HG03060 (cell line): ENCODE data around the gene TRPV5.

Source experiments
- ATAC-seq: cut with Tn5 transposase; IDR thresholded peaks from one replicate; pipeline ENCODE4 v1.9.1; 2021; ENCODE audit warnings: low read depth, moderate number of reproducible peaks; ENCODE audit not compliant: unreplicated experiment

Gene TRPV5

DNA sequence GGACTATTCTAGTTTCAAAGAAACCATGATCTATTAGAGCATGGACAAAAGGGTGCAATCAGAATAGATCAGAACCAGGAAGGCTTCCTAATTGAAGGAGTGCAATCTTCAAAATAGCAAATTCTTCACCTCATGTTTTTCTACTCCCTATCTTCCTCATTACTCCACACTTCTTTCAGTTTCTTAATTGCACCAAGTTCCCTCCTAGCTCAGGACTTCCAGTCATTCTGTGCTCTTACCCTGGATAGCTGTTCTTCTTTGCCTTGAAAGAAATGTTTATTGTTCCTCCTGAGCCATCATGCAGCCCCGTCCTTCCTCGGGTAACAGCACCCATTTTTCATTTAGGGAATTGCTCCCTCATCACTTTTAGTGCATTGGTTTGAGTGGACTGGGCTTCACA is 23.1 kb downstream of the TRPV5 start:
- ATAC-seq = no peak

GRCh38 chr7:142910031-142910433 is 23.5 kb downstream of the TRPV5 start:
- no peak for ATAC-seq

GRCh38 chr7:142908921-142909890 is 24.3 kb downstream of the TRPV5 start:
- ATAC-seq = no peak

GRCh38 chr7:142908290-142908689 is 25.3 kb downstream of the TRPV5 start:
- ATAC-seq = no peak

- no peak for ATAC-seq
These were observed 26.9 kb downstream of the TRPV5 start for GRCh38 chr7:142906643-142907042.

DNA sequence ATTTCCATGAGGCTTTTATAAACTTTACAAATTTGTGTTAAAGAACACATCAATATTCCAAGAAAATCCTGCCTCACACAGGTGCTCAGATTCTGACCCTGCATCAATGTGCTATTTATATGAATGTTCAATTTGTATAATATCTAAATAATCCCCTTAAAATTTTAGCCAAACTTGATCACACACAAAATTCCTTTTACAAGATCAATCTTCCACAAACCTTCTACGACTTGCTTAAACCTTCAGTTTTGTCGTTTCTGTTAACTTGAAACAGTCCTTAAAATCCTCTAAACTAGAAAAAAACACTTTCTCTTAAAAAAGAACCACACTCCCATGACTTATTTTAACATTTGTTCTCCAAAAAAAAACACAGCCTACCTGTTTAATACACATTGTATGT is 27.8 kb downstream of the TRPV5 start:
- no peak for ATAC-seq

- no peak for ATAC-seq
These were observed 29.4 kb downstream of the TRPV5 start for GRCh38 chr7:142904128-142904527.

GRCh38 chr7:142901426-142902259 is 31.9 kb downstream of the TRPV5 start:
- no peak for ATAC-seq

GRCh38 chr7:142899661-142900060 is 33.9 kb downstream of the TRPV5 start:
- no peak for ATAC-seq

- ATAC-seq = no peak
These were observed 35.0 kb downstream of the TRPV5 start for GRCh38 chr7:142898377-142899170.

DNA sequence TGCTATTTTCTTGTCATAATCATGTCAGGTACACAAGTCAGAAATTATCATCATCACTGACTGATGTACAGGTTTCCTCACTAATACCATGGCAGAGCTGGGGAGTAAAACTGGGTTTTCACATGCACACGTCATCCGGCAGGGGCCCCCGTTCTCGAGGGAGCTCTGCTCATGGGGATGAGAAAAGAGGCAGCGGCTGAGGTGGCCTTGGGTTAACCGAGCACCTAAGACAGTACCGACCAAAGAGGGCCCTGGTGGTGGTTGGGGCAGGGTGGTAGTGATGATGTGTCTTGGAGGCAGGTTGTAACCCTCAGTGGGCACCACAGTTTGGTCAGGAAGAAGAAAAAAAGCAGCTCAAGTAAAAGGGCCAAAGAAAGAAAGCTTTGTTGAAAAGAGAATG is 35.9 kb downstream of the TRPV5 start:
- no peak for ATAC-seq

DNA sequence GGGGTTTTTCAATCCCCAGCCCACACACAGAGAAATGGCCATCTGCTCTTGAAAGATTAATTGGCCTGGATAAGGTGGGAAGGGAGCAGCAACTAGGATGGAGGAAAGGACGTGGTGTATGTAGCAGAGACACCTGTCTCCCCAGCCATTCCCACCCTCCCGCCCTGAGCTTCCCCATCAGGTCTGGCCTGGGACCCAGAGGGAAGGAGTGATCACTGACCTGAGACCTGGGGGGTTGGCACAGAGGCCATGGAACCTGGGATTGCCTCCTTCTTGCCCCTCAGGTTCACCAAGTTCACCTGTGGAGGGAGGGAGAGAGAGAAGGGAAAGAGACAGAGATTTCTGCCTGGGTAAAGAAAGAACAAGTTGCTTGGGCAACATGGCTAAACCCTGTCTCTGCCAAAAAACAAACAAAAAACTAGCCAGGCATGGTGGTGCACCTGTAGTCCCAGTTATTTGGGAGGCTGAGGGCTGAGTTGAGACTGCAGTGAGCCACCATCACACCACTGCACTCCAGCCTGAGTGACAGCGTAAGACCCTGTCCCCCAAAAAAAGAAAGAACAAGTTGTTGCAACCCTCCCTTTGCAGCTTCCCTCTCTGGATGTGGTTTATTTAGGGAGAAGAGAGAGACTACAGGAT is 36.7 kb downstream of the TRPV5 start:
- ATAC-seq = no peak

GRCh38 chr7:142896151-142896550 is 37.4 kb downstream of the TRPV5 start:
- no peak for ATAC-seq

- ATAC-seq = no peak
These were observed 38.5 kb downstream of the TRPV5 start for GRCh38 chr7:142894985-142895593.

DNA sequence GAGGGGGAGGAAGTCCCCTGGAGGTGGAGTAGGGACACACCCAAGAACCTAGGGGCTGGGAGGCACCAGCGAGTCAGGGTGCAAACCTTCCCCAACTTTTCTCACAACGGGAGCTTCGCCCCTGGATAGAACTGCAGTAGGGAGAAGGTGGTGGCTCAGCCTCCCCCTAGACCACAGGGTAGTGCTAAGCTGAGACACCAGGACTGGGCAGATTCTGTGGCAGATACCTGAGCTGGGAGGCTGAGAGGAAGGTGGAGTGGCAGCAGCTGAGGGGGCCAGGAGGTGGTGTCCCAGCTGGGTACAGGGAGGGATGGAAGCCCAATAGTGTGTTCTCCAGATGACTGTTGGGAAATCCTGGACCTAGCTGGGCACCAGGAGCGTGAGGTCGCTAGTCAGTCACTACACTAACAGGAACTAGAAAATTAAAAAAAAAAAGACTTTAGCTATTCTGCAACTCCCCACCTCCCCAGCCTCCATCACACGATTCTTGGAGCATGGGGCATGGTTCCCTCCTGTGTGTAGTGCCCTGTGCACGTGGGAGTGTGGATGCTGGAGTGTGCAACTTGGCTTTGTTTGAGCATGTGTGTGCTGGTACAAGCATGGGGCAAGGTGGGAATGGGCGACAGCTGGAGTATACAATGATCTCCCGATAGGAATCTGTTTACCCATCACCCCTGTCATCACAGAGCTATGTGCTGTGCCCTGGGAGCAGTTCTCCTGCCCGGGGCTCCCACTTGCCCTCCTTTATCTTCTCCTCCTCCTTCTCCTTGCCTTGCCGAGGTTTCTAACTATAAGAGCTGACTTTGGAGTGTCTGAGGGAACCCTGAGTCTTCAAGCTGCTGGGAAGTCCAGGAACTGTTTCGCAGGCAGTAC is 39.2 kb downstream of the TRPV5 start:
- no peak for ATAC-seq

DNA sequence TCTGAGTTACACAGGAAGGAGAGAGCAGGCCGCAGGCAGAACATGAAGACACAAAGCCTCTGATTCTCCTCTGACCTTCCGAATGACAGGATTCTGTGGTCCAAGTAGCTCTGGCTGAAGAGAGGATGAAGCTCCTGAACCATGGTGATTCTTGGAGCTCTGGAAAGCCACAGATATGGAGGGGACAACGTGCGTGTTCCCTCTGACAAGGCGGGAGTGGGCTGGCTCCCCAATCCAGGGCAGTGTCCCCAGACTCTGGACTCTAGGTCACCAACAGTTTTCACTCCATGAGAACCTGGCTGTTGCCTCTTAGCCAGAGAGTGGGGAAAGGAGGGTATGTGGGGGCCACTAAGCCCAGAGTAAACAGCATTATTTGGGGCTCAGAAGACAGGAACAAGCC is 40.6 kb downstream of the TRPV5 start:
- no peak for ATAC-seq

- no peak for ATAC-seq
These were observed 42.0 kb downstream of the TRPV5 start for GRCh38 chr7:142891490-142892082.

GRCh38 chr7:142890874-142891485 is 42.6 kb downstream of the TRPV5 start:
- ATAC-seq = no peak
